HG03108 (cell line): Measurements from ENCODE around the gene AK9.

Source experiments
- ATAC-seq: cut with Tn5 transposase; IDR thresholded peaks from one replicate; pipeline ENCODE4 v1.9.1; 2021; ENCODE audit warnings: moderate library complexity; ENCODE audit not compliant: unreplicated experiment

AK9 gene

DNA sequence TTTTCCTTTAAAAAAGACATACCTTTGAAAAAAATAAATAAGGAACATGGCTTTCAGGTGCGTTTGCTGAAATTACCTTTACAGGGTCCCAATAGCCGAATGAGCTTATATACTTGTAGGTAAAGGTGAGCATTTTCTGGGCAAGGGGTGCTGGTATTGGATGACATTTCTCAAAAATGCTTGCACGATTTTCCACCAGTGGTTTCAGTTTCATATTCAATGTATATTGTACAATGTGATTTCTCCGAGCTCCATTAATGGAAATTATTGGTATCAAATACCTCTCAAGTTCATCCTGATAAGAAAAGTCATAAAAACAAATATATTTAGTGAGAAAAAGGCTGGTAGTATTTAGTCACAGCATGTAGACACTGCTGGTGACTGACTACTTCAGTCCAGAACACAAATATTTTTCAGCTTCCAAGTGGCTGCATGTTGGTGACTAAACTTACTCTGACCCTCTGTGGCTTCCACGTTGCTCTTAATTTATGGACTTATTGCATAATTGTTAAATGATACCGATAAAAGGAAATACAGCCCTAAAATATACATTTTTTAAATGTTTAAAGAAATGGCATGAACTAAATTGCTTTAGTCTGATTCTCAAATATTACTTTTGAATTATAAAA lies 175.1 kb downstream of the AK9 start:
- ATAC-seq, result no peak

DNA sequence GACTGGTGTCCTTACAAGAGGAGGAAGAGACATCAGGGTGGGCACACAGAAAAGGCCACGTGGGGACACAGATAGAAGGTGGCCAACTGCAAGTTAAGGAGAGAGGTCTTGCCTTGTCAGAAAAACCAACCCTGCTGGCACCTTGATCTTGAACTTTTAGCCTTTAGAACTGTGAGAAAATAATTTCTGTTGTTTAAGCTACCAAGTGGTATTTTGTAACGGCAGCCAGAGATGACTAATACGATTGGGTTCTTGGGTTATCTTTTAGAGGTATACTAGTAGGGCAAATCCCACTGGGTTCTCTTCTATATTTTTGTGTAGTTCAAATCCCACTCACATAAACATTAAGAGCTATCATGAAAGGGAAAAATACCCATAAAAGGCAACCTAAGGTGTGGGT lies 176.1 kb downstream of the AK9 start:
- ATAC-seq, result no peak

DNA sequence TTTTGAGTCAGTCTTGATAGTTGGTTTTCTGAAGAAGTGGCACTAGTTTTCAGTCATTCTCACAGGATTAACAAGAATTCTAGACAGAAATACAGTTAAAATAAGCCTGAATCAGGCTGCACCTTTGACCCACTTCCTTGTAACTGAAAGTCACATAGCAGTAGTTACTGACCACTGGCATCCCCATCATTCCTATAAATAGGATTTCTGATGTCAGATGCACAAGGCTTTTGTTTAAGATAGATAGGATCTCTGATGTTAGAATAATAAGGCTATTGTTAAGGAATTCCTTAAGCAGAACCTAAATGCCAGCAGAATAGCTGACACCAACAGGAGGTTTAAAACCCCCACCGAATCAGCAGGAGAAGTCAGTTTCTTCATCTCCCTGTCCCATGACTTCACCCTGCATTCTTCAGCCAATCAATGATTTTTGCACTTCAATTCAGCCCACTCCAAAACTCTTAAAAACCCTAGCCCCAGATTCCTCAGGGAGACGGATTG lies 177.4 kb downstream of the AK9 start:
- ATAC-seq, result no peak

DNA sequence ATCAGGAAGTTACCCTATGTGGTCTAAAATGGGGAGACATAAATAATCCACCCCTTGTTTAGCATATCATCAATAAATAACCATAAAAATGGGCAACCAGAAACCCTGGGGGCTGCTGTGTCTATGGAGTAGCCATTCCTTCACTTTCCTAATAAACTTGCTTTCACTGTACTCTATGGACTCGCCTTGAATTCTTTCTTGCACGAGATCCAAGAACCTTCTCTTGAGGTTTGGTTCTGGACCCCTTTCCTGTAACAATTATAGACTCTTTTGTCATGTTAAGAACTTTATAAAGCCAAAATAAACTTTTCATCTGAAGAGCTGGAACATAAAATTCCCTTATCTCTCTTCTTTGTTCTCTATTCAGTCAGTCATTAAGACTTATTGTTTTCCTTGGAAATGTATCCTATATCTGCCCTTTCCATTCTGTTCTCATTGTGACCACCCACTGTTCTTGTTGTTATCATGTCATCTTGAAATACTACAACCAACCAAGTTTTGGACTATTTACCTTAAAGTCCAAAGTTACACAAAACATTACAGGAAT lies 178.7 kb downstream of the AK9 start:
- ATAC-seq, result no peak

DNA sequence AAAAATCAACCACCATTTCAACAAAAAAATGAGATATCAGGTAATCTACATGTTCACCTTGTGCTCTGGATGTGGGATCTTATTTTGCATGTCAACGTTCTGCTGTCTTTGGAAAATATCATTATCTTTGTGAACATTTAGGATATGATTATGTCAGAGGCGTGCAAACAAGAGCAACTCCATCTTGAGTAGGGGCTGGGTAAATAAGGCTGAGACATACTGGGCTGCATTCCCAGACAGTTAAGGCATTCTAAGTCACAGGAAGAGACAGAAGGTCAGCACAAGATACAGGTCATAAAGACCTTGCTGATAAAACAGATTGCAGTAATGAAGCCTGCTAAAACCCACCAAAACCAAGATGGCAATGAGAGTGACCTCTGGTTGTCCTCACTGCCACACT lies 179.2 kb downstream of the AK9 start:
- ATAC-seq, result no peak

DNA sequence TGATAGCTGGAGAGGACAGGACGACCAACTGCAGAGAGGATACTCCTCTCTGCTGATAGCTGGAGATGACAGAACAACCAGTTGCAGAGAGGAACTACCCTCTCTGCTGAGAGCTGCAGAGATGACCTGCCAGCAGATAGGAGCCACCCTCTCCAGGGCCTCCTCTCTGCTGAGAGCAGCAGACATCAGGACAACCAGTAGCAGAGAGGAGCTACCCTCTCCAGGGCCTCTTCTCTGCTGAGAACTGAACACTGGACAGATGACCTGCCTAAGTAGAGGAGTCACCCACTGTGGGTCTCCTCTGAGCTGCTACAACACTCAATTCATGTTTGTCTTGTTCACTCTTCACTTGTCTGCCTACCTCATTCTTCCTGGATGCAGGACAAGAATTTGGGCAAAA lies 180.6 kb downstream of the AK9 start:
- ATAC-seq, result no peak

DNA sequence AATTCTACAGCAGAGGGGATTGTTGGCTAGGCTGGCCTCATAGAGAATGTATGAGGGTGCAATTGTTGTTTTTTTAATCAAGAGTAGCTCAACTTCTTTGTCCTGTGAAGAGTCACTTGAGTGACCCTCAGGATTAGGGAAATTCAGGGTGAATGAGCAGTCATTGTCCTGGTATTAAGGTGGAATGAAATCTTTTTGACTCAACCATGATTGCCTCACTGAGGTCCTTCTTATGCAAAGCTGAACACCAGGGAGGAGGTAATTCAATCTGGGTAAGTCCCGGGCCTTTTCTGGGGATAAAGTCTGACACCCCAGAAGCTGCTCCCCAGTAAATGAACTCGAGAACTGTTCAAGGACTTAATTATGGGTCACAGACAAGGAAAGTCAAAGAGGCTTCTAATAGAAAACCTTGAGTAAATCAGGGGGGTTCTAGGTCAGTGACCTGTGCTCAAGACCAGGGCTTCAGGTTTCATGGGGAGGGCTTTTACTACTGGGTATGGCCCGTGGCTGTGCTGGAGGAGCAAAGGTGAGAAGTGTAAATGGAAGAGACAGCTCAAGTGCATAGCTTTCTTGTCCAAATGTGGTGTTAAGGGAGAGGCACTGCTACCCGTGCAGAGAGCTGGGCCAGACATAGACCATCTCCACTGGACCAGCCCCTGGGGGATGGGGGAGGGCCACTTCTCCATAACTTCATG lies 182.7 kb downstream of the AK9 start:
- ATAC-seq, result no peak

DNA sequence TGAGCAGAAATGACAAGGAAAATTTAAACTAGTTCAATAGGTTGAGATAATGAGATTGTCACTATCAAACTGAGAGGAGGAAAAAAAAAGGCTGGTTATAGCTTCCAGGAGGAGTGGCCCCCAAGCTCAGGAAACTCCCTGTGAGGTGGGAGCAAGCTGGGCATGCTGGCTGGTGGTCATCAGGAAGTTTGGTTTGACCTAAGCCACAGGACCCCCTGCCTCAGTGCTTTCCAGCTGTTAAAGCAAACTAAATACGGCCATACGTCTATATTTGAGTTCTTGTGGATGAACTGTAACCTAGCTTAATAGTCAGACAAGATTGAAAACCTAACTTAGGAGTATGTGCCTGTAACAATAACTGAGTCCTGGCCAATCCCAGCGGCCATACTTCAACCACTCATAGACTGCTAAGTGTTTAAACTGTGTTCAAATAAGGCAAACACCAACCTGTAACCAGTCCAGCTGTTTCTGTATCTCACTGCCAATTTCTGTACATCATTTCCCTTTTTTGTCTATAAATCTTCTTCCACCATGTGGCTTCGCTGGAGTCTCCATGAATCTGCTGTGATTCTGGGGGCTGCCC lies 183.4 kb downstream of the AK9 start:
- ATAC-seq, result no peak

DNA sequence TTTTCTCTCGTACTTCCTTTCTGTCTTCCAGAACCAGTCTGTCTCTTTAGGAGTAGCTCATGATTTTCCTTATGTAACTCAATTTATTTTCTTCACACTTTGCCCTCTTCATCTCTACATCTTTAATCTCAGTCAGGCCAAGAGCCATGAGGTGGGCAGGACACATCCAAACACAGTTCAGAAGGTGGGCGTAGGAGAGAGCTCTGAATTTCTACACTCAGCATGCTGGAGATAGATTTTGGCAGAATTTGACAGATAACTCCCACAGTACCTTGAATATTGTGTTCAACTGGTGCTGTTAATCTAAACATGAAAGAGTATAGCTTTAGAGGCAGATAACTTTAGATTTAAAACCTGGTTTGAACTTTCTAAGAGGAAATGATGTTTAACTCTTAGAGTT lies 184.2 kb downstream of the AK9 start:
- no peak for ATAC-seq

DNA sequence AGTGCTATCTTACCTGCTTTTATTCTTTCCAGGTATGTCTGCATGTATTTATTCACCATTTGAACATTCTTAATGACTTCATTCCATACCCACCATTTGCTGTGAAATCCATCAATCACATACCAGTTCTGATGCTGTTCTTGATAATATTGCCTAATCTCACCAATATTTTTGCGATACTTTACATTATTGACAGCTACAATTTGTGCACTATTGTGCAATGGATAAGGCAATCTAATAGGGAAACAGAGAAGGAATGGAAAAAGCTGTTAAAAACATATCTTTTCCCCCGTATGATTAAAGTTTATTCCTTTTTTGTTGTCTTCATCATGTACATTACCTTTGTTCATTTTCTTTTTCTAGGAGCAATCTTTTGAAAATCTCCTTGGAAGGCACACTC lies 184.7 kb downstream of the AK9 start:
- ATAC-seq, result no peak

DNA sequence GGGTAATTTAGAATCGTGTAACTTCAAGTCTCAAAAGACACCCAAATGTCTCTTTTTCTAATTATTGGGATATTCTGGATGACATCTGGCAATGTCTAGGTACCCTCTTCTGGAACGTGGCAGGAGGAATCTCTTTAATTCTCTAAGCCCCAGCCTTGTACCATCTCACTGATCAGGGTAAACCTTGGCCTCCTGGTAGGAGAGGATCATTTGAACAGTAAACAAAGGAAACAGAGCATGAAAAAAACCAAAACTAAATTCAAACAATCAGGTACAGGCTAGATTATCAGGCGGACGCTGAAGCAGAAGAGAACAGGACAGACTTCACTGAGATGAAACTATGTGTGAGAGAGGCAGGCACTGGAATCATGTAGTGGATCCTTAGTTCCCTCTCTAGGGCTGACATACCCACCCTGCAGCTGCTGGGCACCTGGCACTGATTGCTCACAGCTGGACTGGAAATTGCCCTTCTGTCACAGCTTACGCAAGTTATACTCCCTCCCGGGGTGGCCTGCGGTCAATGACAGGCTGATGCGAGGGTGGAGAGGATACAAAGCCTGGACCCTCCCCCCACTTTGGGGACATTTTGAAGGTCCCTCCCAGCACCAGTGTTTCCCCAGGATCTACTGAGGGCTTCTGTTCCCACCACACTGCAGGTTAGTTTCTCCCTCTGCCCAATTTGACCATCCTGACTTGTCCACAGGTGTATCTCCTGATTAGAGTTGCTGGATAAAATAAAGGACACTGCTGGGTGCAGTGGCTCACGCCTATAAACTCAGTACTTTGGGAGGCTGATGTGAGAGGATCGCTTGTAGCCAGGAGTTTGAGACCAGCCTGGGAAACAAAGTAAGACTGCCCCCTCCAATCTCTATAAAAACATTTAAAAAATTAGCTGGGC lies 187.4 kb downstream of the AK9 start:
- no peak for ATAC-seq

DNA sequence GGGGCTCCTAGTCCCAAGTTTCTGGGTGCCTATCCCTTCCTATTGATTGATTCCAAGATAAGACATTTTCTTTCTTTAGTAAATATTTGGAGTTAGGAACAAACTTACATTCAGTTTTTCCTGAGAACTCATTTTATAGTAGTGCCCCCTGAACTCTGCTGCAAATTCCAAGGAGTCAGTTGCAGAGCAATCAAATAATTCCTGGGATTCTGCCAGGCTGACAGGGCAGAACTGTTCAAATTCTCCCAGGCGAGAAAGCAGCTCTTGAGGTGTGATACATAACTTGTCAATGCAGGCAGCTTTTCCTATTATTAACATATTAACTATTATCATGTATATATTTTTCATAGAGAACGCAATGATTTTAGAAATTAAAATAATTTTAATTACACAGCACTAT lies 192.1 kb downstream of the AK9 start:
- no peak for ATAC-seq

DNA sequence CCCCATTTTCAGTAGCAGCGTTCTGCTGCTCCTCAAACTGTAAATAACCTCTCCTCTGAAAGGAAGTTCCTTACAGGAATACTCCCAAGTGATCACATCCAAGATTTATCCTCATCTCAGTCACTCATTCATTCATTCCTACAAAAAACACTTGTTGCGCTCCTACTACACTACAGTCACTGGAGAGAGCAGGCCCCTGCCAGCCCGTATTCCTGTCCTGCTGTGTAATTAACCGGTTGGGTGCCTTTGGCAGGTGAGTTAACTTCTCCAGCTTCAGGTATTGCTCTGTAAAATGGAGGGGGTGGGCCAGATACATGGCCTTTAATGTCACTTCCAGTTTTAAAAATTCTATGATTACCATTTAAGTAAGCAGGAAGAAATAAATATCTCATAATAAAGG lies 192.9 kb downstream of the AK9 start:
- ATAC-seq, result no peak

DNA sequence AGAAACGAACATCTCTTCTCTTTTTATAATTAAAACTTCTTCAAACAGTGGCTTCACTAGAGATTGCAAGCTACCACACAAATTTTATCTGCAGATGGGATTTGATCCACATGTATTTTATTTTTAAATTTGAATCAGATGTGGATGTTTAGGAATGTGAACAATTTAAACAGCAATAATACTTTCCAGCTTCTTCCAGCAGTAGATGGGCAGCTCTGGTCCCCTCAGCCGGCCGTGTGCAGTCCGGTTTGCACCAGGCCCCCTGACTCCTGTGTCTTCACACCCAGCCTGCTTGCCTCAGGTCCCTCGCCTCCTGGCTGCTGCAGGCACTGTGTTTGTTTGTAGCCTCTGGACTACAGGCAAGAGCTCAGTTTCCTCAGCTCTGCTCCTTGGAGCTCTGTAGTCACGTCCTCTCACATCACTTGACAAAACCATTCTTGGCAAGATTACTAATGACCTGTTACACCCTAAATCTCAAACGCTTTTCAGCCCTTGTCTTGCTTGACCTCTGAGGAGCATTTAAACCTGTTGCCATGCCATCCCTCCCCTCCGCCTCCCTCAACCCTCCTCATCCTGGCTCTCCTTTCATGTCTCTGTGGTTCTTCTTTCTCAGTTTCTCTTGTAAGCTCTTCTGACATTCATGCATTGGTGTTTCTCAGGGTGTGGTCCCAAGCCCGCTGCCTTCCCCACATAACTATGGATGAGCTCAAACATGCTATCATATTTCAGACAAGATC lies 194.8 kb downstream of the AK9 start:
- ATAC-seq, result no peak

DNA sequence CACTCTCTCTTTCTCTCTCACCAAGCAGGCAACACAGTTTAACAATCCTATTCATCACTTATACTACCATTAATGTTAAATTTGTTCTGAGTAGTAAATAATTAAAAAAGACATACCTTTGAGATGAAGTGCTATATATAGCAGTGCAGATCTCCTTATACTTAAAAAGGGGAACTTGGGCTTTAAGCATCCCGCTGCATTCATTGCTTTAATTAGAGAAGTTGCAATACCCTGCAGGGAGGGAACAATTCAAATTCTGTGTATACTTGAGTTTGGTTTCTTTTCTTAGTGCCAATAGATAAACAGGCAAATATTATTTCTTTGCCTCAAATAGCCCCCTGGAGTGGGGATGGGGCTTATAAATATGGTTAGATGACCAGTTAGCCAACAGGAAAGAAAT lies 197.1 kb downstream of the AK9 start:
- ATAC-seq, result no peak

DNA sequence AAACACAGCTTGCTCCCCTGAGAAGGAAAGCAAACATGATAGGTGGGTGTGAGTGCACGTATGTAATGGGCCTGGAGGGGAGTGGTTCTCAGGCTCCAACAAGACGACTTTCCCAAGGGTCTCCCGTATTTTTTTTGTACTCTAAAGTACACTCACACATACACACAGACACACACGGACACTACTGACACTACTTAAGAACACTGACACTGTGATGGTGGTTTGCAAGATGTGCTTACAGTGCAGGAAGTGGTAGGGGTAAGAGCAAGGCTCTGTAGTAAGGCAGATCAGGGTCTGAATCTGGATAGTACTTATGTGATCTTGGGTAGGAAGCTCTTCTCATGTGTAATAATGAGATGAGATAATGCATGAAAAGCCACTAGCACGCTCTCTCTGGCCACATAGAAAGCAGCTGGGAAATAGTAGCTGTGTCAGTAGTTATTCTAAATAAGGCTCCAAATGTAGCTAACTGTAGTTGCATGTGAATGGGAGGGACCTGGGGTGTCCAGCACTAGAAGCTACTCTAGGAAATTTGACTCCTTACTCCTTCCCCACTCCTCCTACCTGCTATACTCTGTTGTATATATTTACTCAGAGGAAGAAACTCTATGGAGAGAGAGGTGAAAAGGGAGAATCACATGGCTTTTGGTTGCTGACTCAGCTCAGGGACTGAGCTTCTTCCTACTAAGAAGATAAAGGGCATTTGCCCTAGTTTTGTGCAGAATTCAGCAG lies 199.6 kb downstream of the AK9 start:
- ATAC-seq, result no peak

DNA sequence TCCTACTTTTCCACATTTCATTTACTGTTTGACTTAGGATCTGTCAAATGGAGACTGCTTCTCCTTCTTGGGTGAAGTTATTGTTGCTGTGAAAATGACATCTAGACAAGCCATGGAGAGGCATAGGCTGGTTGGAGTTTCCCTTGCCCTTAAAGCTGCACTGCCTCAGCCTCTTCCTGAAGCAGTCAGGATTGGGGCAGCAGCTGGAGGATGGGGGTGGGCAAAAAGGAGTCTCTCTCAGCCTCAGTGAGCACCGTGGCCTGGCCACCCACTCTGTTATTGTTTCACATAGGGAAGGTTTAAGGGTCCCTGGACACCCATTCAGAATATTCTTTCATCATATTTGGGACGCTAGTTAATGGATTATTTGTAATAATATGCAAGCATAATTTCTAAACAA lies 200.3 kb downstream of the AK9 start:
- no peak for ATAC-seq

DNA sequence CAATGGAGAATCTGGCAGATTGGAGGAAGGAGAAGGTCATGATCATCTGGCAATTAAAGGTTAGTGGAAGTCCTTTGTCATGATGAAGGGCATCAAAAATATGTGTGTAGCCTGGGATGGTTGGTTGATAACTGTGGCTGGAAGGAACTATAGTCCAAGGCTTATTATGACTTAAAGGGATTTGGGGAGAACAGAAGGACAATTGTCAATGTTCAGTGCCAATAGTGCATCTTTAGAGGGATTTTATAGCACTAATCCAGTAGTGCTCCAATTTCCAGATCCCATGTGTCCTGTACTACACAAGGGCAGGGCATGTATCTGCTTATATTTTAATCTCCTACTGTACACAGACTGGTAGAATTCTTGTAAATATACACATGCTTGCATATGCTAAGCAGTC lies 203.0 kb downstream of the AK9 start:
- no peak for ATAC-seq

DNA sequence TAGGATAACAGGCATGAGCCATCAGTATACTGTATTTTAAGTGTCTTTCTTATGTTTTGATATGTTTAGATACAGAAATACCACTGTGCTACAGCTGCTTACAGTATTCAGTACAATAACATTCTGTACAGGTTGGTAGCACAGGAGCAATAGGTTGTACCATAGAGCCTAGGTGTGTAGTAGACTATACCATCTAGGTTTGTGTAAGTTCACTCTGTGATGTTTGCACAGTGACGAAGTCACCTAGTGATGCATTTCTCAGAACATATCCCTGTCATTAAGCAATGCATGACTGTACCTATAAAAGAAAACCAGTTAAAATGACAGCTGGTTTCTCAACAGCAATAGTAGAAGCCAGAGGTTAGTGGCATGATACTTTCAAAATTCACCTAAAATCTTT lies 204.9 kb downstream of the AK9 start:
- ATAC-seq, result no peak
